Esophagus mucosa (tissue), 1 donor: ENCODE measurements around the gene GPR4. TPM values are rescaled to one million over a fixed set of nuclear protein-coding genes. Genes with fewer than 3 reads are reported as not detected.
"Not testable (repeated sequence)": the region's sequence is repeated elsewhere in the genome, so short reads cannot be mapped to it uniquely, and the experiment has no call there.

ENCODE experiments used
- ATAC-seq: fragments of 200-7000 bp; cut with Tn5 transposase; one replicate; pipeline ENCODE4 v1.9.1; 2020
- total RNA-seq: library from RNA; stranded (reverse); gene quantifications from one replicate; pipeline ENCODE4 v1.2.4, GENCODE V29; 2023
- donor health status: DM: yes; HTN: yes; CAD: no.

Gene GPR4
- total RNA-seq: 0.56 TPM

DNA sequence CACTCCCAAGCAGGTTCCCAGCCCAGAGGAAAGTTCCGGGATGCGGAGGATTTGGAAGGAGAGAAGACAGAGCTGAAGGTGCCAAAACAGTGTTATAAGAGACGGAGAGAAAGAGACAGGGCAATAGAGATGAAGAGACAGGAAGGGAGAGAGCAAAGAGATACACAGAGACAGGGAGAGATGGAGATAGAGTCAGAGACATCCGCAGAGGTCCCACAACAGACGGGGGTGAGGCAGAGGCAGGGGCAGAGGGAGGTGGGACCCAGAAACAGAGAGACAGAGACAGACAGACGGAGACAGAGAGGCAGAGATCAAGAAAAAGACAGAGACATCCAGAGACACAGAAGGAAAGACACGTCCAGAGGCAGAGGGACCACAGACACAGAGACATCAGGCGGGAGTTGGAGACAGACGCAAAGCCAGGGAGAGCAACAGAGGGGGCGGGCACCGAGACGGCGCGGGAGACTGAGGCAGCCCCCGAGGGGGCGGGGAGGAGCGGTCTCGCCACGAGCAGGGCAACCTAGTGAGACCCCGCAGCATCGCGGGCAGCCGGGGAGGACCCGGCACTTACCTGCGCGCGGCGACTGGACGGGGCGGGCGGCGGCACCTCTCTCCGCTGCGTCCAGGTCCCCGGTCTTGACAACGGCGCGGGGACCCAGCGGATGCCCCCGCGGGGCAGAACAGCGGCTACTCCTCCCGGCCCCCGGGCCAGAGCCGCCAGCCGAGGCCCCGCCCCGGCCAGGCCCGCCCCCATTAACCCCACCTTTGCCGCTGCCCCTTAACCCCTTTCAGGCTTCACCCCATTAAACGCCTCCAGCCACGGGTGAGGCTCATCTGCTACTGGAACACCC lies at the start of gene GPR4:
TSS of gene GPR4 (minus strand) at position 689 of the 851 bp plus-strand sequence. CDS start 10,346 bp downstream, outside the sequence.
- ATAC-seq: peak; percentile 29

- ATAC-seq: no peak
These were observed 48.7 kb upstream of the GPR4 start for GRCh38 chr19:45650722-45651121.

GRCh38 chr19:45646345-45646698 lies 44.3 kb upstream of the GPR4 start:
- ATAC-seq: no peak

DNA sequence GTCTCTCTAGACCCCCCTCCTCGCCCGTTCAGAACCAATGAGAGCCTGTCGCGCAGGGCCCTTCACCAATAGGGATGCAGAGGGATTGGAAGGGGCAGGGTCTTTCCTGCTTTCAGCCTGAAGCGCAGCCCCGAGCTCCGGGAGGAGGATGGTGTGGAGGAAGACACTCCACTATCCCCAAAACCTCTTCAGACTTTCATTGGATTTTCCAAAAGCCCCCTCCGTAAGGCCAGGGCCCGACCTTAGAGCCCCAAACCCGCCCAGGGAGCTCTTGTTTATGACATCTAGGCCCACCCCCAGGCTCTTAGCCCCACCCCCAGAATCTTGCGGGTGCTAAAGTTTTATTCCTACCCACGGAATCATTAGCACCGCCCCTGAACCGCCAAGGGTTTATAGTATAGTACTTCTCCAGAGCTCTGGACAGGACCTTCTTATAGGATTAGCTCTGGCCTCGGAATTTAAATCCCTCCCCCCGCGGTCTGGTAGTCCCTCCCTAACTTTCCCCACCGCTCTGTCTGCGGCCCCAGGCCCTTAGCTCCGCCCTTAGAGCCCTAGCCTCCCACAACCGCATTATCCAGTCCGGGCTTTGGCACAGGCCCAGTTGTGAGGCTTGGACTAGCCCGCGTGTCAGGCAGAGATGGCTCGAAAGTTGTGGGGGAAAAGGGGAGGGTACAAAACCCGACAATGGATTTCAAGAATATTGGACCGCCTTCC lies 43.8 kb upstream of the GPR4 start:
- no peak for ATAC-seq

DNA sequence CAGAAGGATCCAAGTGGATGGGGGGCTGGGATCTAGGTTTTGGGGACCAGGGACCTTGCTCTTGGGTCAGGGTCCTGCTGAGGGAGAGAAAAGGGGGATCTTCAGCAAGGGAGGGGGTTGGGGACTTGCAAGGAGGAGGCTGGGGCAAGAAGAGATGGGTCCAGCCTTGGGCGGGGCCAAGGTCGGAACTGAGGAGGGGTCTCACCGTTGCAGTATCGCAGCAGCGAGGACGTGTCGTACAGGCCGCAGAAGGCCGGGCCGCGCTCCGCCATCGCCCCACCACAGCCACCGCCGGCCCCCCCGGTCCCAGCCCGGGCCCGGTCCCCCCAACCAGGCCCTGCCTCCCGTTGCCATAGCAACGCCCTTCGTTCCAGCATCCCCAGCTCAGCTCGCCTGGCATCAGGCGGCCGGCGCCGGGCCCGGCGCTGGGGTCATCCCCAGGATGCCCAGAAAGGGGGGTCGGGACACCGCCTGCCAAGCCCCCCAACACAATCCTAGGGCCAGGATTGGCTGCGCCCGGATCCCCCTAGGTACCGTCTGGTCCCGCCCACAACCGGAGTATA lies 43.1 kb upstream of the GPR4 start:
- ATAC-seq: no peak

GRCh38 chr19:45643927-45644771 lies 42.1 kb upstream of the GPR4 start:
- ATAC-seq: no peak

- peak; percentile 31 for ATAC-seq
These were observed 41.3 kb upstream of the GPR4 start for GRCh38 chr19:45643024-45643926.

DNA sequence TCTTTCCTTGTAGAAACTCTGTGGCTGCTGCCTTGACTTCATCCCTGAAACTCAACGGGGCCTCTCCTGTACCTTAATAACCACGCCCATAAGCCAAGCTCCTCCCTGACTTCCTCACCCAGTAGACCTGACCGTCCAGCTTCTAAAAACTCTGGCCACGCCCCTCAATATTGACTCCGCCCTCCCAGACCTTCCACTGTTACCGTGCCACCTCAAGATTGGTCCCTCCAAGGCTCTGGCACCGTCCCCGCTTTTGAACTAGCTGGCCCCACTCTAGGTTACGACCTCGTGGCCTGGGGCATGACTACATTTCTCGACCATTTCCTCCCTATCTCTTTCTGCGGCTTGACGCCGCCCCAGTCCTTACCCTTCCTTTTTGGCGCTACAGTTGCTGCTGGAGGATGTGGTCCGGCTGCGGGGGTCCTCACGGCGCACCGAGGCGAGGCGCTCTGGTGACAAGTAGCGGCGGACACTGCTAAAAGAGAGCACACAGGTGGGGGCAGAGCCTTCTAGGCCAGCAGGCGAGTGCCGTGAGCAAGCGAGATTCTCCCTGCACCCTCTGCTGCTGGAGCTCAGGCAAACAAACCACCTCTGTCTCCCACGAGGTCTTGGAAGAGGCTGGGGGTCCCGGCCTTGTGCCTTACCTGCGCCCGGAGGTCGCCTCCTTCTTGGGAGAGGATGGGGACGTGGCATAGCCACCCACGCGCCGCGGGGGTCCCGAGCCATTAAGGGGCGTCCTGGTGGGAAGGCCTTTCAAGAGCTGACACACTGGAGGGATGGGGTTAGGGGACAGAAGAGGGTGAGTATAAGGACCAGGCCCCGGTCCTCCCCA lies 39.5 kb upstream of the GPR4 start:
- ATAC-seq: peak; percentile 75

DNA sequence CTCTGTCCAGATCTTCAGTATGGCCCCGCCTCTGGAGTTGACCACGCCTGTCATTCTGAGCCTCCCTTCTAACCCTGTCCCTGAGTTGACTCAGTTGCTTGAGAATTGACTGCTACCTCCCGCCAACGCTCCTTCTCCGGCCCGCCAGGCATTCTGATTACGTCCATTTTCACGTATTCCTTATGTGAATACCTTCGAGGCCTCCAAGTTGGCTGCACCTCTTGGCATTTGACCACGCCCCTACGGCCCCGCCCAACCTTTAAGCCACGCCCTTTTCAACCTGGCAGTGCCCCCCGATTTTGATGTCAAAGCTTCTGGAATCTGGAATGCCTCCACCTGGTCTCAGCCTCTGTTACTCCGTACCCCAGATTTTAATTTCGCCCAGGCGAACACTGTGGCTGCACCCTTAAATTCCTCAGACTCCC lies 38.8 kb upstream of the GPR4 start:
- peak; percentile 0 for ATAC-seq

DNA sequence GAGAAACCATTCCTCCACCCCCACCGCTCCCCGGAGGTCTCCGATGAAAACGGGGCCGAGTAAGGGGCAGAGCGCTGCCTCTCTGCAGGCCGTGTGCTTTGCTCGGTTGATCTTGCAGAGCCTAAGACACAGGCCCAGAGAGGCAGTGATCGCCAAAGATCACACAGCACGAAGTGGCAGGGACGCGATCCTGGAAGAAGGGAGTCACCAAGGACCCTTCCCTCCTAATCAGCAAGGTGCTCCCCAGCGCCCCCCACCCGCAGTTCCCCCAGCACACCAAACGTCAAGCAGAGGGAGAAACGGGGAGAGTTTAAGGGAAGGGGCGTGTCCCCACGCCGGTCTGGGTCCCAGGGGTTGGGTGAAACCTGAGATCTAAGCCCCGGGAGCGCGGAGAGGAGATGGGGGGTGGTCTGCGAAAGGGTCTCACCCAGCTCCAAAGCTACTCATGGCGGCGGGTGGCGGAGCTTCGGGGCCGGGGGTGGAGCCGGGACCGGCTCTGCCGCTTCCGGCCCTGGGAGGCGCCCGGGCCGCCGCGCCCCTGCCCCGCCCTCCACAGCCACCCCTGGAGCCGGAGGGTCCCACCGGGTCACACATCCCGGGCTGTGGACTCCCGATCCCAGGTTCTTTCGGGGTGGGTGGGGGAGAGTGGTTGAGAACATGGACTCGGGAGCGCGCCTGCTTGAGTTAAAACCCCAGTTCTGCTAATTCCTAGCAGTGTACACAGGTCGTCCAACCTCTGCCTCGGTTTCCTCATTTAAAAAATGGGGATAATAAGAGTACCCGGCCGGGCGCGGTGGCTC lies 37.1 kb upstream of the GPR4 start, which contains the start of gene EML2:
TSS of gene EML2 (minus strand) at position 468 of the 800 bp plus-strand sequence. CDS start at position 447, 21 bp downstream.
- peak; percentile 37 for ATAC-seq

DNA sequence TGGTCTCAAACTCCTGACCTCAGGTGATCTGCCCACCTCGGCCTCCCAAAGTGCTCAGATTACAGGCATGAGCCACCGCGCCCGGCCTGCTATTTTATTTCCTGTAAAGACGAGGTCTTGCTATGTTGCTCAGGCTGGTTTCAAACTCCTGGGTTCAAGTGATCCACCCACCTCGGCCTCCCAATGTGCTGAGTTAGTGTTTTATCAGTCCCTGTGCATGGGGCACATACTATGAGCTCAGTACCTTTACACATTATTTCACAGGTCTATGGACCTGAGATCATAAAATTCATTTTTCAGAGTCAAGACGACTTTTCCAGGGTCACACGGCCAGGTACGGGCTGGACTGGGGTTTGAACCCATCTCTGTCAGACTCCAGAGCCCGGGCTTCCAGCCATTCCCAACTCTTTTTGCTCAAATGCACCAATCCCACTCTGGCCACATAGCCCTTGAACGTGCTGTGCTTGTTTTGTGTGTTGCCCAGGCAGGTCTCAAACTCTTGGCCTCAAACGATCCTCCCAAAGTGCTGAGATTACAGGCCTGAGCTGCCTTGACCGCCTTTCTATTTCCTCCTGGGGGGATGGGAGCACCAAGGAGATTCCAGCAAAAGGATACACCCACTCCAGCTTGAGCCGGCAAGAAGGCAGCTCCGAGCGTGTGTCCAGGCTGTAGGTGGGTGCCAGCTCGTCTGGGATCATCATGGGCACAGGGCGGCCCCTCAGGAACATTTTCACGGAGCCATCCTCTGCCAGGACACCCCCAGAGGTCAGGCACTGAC lies 36.1 kb upstream of the GPR4 start:
- peak; percentile 19 for ATAC-seq

GRCh38 chr19:45636902-45637301 lies 34.9 kb upstream of the GPR4 start:
- ATAC-seq: no peak

- no peak for ATAC-seq
These were observed 34.3 kb upstream of the GPR4 start for GRCh38 chr19:45636275-45636674.

DNA sequence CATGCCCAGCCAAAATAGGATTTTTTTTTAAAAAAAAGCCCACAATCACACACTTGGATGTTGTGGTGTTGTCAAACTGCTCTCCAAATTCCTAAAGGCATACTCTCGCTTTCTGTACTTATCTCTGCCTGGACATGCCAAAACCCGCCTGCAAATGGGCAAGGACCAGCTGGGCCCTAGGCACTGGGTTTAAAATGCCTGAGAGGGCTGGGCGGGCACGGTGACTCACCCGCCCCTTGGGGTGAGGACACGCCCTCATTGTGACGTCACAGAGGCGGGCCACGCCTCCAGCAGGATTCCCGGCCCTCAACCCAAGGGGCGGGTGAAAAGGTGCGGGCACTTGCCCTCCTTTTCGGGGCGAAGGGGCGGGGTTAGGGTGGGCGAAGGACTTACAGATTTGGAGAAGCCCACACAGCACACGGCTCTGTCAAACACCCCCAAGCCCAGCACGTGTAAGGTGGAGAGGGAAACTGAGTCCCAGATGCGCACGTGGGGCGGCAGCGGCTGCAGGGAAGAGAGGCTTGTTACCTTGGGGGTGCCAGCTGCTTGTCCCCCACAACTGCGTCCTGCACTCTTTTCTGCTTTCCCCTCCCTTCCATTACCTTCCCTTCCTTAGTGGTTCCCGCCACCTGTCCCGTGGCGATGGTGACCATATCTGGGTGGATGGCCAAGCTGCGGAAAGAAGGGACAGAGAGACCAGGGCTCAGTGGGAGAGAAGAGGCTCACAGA lies 30.6 kb upstream of the GPR4 start:
- ATAC-seq: peak; percentile 95

DNA sequence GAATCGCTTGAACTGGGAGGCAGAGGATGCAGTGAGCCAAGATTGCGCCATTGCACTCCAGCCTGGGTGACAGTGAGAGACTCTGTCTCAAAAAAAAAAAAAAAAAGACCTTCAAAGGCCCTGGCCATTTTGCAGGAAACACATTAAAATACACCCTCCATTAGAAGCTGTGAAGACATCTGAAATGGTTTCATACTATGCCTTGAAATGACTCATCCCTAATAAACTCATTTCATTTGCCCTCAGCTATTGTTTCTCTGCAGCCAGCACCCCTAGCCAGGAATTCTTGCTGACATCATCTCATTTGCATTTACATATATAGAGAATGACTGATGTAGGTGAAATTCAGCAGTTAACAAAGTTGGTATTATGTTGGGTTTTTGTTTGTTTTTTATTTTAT lies 28.5 kb upstream of the GPR4 start:
- ATAC-seq: peak; percentile 72

DNA sequence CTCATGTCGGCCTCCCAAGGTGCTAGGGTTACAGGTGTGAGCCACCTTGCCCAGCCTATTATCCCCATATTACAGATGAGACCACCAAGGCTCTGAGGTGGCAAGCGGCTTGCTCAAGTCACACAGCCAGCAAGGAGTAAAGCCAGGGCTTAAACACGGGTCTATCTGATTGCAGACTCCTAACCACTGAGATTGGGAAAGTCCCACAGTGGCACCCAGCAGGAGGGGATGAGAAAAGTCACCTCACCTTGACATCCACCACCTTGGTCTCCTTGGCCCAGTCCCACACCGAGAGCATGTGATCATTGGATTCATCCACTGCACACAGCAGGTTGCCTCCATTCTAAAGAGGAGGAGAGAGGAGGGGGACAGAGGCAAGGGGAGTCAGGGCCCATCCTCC lies 27.7 kb upstream of the GPR4 start:
- no peak for ATAC-seq

- not testable (repeated sequence) for ATAC-seq
These were observed 26.2 kb upstream of the GPR4 start for GRCh38 chr19:45628219-45628618.

GRCh38 chr19:45623984-45624383 lies 22.0 kb upstream of the GPR4 start:
- ATAC-seq: no peak
